Ascending aorta (tissue), 2 donors: ENCODE data around the gene DIP2C. TPM values are rescaled to one million over a fixed set of nuclear protein-coding genes. Genes with fewer than 3 reads are reported as not detected.

ENCODE experiments used
- DNase-seq, 2 donors: peaks; one replicate each; pipeline ENCODE4 v3.0.0-alpha.2; 2019; ENCODE audit warnings: low spot score in 2 of 2
- H3K27ac ChIP-seq, 2 donors: fragments of 200-600 bp; sonication (generic); one replicate each; pipeline ENCODE4 v1.5.1; 2016 to 2017; ENCODE audit warnings: mild to moderate bottlenecking in 1 of 2
- H3K27me3 ChIP-seq: fragments of 200-600 bp; sonication (generic); one replicate; pipeline ENCODE4 v1.5.1; 2017
- H3K36me3 ChIP-seq, 2 donors: fragments of 200-600 bp; sonication (generic); one replicate each; pipeline ENCODE4 v1.5.1; 2016
- H3K4me1 ChIP-seq, 2 donors: fragments of 200-600 bp; sonication (generic); one replicate each; pipeline ENCODE4 v1.5.1; 2016 to 2017; ENCODE audit warnings: mild to moderate bottlenecking in 1 of 2
- H3K4me3 ChIP-seq, 2 donors: fragments of 200-600 bp; sonication (generic); one replicate each; pipeline ENCODE4 v1.5.1; 2016 to 2017; ENCODE audit warnings: mild to moderate bottlenecking in 1 of 2
- H3K9me3 ChIP-seq, 2 donors: fragments of 200-600 bp; sonication (generic); one replicate each; pipeline ENCODE4 v1.5.1; 2016
- intact Hi-C: fragments of 100-400 bp; cut with DNase I; formaldehyde crosslinking; loops from one replicate; pipeline ENCODE4 v1.15.1; 2023
- total RNA-seq: library from RNA; depleted of rRNA; stranded (reverse); fragments of >200 nt; gene quantifications from one replicate; pipeline ENCODE4 v1.1.0, GENCODE V29; 2016
- TF ChIP-seq, protein P1 (sequence below), 3 experiments: fragments of 200-600 bp in 2 of 3; fragments of 450-650 bp in 1 of 3; sonication (generic) in 2 of 3; IDR thresholded peaks; one replicate each; pipeline ENCODE4 v1.5.1; 2016 to 2019; ENCODE audit warnings: antibody characterized with exemption in 3 of 3, mild to moderate bottlenecking in 1 of 3, moderate library complexity in 1 of 3

The DIP2C gene
- total RNA-seq, 1 donor from 2014 or later: 14.7 TPM

DNA sequence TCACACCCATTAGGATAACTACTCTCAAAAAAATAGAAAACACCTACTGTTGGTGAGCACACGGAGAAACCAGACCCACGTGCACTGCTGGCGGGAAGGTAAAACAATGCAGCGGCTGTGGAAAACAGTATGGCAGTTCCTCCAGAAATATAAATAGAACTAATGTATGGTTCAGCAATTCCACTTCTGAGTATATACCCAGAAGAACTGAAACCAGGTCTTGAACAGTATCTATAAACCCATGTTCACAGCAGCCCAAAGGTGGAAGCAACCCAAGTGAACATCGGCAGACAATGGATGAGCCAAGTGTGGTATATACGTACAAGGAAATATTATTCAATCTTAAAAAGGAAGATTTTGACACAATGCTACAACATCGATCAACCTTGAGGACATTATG, 389.5 kb downstream of the DIP2C start:
- TF ChIP-seq, protein P1, sequence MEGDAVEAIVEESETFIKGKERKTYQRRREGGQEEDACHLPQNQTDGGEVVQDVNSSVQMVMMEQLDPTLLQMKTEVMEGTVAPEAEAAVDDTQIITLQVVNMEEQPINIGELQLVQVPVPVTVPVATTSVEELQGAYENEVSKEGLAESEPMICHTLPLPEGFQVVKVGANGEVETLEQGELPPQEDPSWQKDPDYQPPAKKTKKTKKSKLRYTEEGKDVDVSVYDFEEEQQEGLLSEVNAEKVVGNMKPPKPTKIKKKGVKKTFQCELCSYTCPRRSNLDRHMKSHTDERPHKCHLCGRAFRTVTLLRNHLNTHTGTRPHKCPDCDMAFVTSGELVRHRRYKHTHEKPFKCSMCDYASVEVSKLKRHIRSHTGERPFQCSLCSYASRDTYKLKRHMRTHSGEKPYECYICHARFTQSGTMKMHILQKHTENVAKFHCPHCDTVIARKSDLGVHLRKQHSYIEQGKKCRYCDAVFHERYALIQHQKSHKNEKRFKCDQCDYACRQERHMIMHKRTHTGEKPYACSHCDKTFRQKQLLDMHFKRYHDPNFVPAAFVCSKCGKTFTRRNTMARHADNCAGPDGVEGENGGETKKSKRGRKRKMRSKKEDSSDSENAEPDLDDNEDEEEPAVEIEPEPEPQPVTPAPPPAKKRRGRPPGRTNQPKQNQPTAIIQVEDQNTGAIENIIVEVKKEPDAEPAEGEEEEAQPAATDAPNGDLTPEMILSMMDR (IDR thresholded peaks at IDR 0.05): no peak
- Histone ChIP-seq H3K36me3 (peaks cover 0 to 22% of the 10 kb centered on the region in 2 donors), H3K4me3 (no peak overlapping the region), H3K4me1 (peaks cover 0 to 8% of the 10 kb centered on the region in 2 donors), H3K27me3 (no peaks in the 10 kb centered on the region), H3K9me3 (no peaks in the 10 kb centered on the region), H3K27ac (no peak overlapping the region)
- intact Hi-C loops: no loop called here
- DNase-seq: no peak

DNA sequence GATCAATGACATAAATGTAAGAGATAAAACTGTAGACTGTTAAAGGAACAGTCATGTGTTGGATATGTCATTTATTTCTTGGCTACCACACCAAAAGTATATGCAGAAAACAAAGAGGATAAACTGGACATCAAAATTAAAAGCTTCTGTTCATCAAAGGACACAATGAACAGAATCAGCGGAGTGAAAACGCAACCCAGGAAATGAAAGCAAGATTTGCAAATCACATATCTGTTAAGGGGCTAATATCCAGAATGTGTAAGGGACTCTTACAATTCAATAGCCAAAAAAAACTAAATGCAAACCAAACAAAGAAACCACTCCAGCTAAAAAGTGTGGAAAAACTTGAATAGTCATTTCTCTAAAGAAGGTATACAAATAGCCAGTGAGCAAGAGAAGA, 390.0 kb downstream of the DIP2C start:
- intact Hi-C loops: no loop called here
- Histone ChIP-seq H3K27me3 (no peaks in the 10 kb centered on the region), H3K4me1 (peaks cover 0 to 8% of the 10 kb centered on the region in 2 donors), H3K36me3 (peaks cover 0 to 20% of the 10 kb centered on the region in 2 donors), H3K4me3 (no peak overlapping the region), H3K9me3 (no peaks in the 10 kb centered on the region), H3K27ac (no peak overlapping the region)
- TF ChIP-seq, protein P1 (IDR thresholded peaks at IDR 0.05): no peak
- no peak for DNase-seq

DNA sequence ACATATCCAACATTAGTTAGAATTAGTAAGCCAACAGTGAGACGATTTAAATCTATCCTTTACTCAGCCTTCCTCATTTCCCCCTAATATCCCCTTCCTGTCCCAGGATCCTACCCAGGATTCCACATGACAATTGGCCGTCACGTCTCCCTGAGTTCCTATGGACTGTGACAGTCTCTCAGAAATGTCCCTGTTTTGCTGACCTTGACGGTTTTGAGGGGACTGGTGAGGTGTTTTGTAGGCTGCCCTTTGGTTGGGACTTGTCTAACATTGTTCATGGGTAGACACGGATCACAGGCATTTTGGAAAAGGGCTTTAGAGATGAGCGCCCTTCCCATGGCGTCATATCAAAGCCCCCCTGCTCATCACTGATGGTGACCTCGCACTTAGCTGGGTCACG, 391.4 kb downstream of the DIP2C start:
- intact Hi-C loops: no loop called here
- TF ChIP-seq, protein P1 (IDR thresholded peaks at IDR 0.05): no peak
- Histone ChIP-seq H3K4me1 (peaks cover 0 to 8% of the 10 kb centered on the region in 2 donors), H3K36me3 (peaks cover 0 to 19% of the 10 kb centered on the region in 2 donors), H3K27ac (peak overlapping the region; percentile 56 to 67), H3K9me3 (no peaks in the 10 kb centered on the region), H3K27me3 (no peaks in the 10 kb centered on the region), H3K4me3 (no peak overlapping the region)
- DNase-seq: no peak

DNA sequence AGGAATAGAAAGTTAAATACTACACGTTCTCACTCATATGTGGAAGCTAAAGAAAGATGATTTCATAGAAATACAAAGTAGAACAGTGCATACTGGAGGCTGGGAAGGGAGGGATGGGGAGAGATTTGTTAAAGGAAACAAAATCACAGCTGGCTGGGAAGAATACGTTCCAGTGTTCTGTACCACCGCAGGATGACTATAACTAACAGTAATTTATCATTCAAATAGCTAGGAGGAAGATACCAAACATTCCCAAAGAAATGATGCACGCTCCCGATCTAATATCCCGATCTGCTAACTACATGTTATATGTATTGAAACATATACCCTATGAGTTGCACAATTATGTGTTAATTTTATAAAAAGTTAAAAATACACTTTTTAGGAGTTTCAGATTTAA, 391.9 kb downstream of the DIP2C start:
- DNase-seq: no peak
- no peaks in the 10 kb centered on the region for H3K9me3 ChIP-seq
- TF ChIP-seq, protein P1 (IDR thresholded peaks at IDR 0.05): no peak
- peak overlapping the region; percentile 65 to 67 for H3K27ac ChIP-seq
- H3K4me3 ChIP-seq: peak overlapping the region in 1 of 2 donors; percentile 26
- H3K27me3 ChIP-seq: no peaks in the 10 kb centered on the region
- peaks cover 0 to 8% of the 10 kb centered on the region in 2 donors for H3K4me1 ChIP-seq
- intact Hi-C loops: no loop called here
- peaks cover 0 to 16% of the 10 kb centered on the region in 2 donors for H3K36me3 ChIP-seq

DNA sequence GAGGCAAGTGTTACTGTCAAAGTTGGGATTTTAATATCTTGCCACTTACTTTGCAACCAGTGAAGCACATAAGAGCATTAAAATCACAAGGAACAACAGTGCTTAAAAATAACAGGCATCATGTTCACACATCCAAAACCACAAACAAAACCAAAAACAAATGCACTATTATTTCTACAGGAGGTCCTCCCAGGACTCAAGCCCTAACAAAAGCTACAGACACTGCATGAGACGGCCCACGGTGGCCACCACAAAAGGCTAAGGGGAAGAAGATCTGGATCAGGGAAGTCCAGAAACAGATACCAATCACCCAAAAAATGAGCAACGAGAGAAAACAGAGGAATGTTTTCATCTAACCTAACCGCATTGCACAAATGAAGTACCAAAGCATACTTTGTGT, 395.8 kb downstream of the DIP2C start:
- TF ChIP-seq, protein P1 (IDR thresholded peaks at IDR 0.05): no peak
- no peak overlapping the region for H3K27ac ChIP-seq
- no peak for DNase-seq
- no peaks in the 10 kb centered on the region for H3K9me3 ChIP-seq
- H3K4me1 ChIP-seq: peaks cover 0 to 8% of the 10 kb centered on the region in 2 donors
- intact Hi-C loops: no loop called here
- H3K36me3 ChIP-seq: peaks cover 0 to 21% of the 10 kb centered on the region in 2 donors
- no peak overlapping the region for H3K4me3 ChIP-seq
- no peaks in the 10 kb centered on the region for H3K27me3 ChIP-seq
